ENCODE data around the gene SULT1C3.
"Not testable (repeated sequence)": the region's sequence is repeated elsewhere in the genome, so short reads cannot be mapped to it uniquely, and the experiment has no call there.

SULT1C3 gene

DNA sequence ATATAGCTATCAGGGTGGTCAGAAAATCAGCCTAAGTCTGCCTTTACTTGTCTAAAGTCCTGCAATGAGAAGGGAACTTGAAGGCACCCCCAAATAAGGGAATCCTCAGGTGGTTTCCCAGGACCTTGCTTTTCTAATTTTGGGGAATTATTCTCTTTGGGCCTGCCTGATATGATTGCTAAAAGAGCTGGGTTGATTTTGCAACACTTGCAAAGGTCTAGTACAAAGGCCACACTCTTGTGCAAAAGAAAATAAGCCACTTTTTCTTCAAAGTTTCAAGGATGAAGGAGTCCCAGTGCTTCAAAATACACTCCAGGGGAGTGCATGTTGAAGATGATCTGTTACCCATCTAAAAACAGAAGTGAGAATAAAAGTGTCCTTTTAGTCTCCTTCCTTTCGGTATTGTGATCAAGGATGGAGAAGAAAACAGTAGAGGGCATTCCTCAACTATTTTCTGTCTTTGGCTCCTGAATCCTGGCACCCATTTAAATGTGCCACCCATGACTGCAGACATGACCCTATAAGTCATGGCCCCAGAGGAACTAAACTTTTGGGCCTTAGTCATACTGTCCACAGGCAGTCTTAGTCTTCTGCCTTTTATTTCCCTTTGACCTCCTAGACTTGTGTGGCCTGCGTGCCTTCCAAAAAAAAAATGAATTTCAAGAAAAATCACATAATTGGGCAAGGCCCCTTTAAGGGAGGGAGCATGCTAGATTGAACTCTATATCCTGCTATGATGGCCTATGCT lies 5.1 kb downstream of the SULT1C3 start:
- DNase-seq (ENCODE audit: low read depth) = no peak

DNA sequence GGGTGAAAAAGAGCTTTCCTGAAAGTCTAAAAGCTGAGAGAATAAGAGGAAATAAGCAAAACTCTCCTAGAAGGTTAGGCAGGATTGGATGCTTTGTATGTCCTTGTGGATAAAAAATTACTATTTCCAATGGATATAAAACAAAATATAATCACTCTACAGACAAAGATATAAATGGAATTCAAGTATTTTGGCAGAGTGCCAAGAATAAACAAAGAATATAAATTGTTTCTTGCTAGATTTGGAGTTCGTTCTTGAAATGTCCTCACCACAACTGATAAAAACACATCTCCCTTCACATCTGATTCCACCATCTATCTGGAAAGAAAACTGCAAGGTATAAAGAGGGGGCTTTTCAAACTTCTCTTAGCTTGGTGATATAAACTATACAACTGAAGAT lies 13.3 kb downstream of the SULT1C3 start:
- DNase-seq (ENCODE audit: low read depth) = no peak

DNA sequence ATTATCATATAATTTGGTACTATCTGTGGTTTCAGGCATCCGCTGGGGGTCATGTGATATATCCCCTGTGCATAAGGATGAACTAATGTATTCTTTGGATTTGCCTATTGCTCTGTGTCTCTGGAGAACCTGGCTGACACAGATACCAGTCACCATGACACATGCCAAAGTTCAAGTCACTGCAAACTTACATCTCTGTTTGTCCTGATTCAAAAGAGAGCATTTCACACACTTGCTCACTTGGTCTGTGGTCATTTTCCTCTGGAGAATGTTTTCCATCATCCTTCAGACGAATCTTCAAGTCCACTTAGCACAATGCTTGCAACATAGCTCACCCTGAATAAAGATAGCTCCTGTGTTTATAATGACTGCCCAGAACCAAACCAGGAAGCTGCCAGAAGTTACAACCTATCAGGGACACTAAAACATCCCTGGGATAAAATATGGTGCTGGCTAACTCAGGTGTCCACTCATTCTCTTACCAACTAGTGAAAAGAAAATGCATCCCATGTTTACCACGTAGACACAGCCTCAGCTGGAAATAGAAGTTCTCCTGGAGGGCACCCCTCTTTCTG lies 18.1 kb downstream of the SULT1C3 start:
- DNase-seq (ENCODE audit: low read depth) = peak; percentile 80

DNA sequence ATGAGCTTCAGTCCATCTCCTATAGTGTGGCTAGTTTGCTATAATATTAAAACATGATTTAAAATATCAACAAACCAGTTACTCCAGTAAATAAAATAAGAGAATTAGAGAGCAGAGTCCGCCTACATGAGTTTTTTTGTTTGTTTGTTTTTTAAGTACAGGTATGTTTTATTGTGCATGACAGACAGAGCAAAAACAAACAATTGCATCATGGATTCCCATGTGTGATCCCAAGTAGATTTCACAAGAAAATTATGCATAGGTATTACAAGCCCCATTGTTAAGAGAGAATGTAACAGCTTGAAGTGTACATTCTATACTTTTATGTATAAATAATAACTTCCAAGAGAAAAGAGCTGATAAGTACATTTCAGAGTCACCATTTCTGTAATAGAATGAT lies 21.0 kb downstream of the SULT1C3 start:
- DNase-seq (ENCODE audit: low read depth) = no peak

- no peak for DNase-seq (ENCODE audit: low read depth)
Observed at GRCh38 chr2:108262036-108262435, 22.3 kb downstream of the SULT1C3 start.

DNA sequence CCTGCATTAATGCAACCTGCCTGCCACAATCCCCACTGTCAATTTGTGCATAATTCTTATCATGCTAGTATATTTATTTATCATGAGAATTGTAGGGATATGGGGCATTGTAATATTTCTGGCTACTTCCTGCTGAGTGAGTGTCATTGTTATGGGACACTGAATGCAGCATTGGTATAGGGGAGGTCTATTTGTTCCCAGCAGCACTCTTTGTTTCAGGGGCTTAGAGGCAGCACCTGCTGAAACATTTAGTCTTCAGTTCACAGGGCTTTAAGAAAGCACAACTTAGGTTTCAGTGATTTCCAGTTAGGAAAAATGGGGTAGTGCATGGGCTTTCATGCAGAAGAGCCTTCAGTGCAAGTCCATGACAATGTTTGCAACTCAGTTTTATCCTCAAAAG lies 23.6 kb downstream of the SULT1C3 start:
- no peak for DNase-seq (ENCODE audit: low read depth)

- DNase-seq (ENCODE audit: low read depth) = no peak
Observed at GRCh38 chr2:108266218-108266617, 26.4 kb downstream of the SULT1C3 start.

GRCh38 chr2:108267101-108267500 lies 27.3 kb downstream of the SULT1C3 start:
- DNase-seq (ENCODE audit: low read depth) = peak; percentile 80

- DNase-seq (ENCODE audit: low read depth) = peak; percentile 85
Observed at GRCh38 chr2:108268001-108268400, 28.2 kb downstream of the SULT1C3 start.

DNA sequence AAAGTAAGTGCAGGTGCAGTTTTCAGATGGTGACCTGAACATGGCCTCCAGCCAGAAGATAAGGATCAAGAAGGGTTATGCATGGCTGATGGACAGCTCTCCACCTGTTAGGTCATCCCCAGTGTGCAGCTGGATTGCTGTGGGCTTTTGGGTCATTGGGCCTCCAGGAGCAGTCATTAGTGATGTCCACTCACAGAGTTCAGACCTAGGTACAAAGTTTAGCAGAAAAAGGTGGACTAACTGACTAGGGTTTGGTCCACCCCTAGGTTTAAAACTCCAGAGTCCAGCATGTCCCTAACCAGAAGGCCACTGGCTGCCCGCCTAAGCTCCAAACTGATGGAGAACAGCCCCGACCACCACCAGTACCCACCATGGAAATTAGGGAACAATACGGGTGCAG lies 30.6 kb downstream of the SULT1C3 start:
- DNase-seq (ENCODE audit: low read depth) = no peak

GRCh38 chr2:108270768-108271506 lies 31.2 kb downstream of the SULT1C3 start:
- peak; percentile 12 for DNase-seq (ENCODE audit: low read depth)

DNA sequence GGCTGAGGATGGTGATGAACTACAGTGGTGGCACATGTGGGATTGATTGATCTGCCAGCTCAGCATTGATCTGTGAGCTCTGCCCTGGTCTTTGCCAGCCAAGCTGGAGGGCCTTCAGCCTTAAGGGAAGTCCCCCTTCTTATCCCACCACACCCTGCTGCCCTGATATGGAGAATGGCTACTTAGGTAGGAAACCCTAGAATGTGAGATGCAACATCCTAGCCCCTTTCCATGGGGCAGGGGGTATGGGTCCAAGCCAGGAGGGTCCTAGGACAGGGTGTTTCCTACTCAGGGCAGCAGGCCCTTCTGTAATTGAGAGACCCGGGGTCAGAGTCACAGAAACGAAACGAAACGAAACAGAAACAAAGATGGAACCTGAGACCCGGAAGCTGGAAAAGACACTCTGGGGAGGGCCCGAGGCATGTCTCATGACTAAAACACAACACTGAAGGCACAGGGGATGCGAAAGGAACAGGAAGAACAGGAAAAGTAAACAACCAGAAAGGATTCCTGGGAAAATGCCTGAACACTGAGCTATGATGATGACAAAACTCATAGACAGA lies 32.0 kb downstream of the SULT1C3 start:
- DNase-seq (ENCODE audit: low read depth) = peak; percentile 83

- DNase-seq (ENCODE audit: low read depth) = peak; percentile 32
Observed at GRCh38 chr2:108278631-108279030, 38.9 kb downstream of the SULT1C3 start.

GRCh38 chr2:108279468-108279867 lies 39.7 kb downstream of the SULT1C3 start:
- no peak for DNase-seq (ENCODE audit: low read depth)

- DNase-seq (ENCODE audit: low read depth) = no peak
Observed at GRCh38 chr2:108280466-108280865, 40.7 kb downstream of the SULT1C3 start.

DNA sequence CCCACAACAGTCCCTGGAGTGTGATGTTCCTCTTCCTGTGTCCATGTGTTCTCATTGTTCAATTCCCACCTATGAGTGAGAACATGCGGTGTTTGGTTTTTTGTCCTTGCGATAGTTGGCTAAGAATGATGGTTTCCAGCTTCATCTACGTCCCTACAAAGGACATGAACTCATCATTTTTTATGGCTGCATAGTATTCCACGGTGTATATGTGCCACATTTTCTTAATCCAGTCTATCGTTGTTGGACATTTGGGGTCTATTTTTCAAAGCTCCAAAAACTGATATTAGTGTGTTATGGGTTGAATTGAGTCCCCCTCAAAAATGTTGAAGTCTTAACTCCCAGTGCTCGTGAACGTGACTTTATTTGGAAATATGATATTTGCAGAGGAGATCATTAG lies 44.8 kb downstream of the SULT1C3 start:
- not testable (repeated sequence) for DNase-seq (ENCODE audit: low read depth)

DNA sequence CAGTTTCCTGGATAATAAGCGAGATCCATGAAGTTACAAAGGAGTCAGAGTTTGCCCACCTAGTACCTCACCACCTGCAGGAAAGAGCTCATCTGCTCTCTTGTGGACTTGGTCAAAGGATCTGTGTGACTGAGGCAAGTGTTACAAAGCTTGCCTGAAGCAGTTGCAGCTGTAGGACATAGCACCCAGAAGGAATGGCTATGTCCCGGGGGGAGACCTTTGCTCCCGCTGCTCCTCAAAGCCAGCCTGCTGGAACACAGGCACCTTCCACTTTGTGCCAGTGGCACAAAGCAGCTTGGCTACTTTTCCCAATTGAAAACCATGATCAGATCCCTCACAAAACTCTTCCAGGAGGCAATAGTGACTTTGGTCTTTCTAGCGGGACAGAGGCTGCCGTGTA lies 45.8 kb downstream of the SULT1C3 start:
- no peak for DNase-seq (ENCODE audit: low read depth)

DNA sequence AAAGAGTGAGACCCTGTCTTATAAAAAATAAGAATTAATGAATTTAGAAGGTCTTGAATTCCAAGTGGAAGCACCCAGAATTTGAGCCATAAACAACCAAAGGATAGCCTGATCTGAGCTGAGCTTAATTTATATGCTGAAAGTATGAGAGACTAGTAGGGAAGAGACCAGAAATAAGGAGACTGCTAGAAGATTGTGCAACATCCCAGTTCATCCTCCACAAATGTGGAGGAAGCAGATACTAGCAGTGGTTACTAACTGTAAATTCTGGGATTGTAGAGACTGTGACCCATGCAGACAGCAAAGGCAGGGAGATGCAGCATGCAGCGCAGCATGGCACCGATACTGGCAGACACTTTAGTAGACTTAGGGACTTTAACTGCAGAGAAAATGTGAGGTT lies 47.4 kb downstream of the SULT1C3 start:
- no peak for DNase-seq (ENCODE audit: low read depth)

DNA sequence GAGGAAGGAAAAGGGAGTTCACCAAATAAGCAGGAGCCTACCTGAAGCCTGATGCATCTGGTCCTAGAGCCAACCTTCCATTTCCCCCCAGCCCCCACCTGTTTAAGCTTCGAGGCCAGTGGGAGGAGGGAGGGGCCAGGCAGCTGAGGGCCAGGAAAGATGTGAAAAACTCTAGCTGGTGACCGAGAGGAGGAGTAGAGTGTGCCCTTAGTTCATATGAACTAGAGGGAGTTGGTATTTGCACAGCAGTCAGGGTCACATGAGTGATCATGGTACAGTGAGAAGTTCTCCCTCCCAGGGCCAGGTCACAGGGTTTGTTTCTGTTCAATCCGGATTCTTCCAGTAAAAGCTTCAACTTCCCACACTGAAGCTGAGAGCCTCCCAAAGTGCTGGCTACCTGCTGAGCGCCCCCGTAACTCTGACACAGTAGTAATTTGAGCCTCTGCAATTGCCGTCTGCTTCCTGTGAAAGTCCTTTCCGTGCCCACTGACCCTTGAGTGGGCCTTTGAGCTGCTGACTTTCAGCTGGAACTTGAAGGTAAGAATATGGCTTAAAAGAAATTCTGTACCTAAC lies 48.9 kb downstream of the SULT1C3 start, which contains the start of gene SULT1C2:
TSS of gene SULT1C2 (plus strand) at position 362 of the 573 bp plus-strand sequence. CDS start 4,773 bp downstream, outside the sequence.
- DNase-seq (ENCODE audit: low read depth) = no peak

GRCh38 chr2:108293850-108294249 lies 54.1 kb downstream of the SULT1C3 start:
- no peak for DNase-seq (ENCODE audit: low read depth)

DNA sequence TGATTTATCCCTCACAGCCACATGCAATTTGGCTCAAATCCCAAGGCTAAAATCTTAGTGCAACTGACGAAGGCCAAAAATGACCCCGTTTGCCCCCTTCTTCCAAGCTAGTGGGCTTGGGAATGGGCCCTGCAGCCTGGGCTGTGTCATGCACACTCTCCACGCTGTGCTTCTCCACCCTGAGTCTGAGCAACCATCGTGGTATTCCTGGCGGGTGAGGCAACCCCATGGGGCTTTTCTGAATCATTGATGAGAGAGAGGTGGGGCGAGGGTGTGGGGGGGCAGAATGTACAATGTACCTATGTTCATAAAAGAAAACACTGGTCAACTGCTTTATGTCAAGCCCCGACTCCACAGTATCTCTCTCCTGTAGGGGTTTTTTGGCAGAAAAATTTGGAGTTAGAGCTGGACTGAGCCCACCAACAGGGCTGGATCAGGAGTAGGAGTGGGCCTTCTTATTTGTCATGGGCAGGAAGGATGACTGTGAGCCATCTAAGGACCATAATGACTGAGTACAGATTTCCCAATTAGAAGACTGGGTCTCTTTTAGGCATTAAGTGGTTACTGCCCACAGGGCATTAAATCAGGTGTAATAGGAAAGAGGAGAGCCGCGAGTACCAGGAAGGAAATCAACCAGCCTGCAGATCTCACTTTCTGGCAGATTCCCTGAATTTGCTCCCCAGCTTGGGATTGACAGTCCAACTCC lies 57.8 kb downstream of the SULT1C3 start:
- DNase-seq (ENCODE audit: low read depth) = peak; percentile 96

GRCh38 chr2:108301558-108301957 lies 61.8 kb downstream of the SULT1C3 start:
- DNase-seq (ENCODE audit: low read depth) = no peak

Measured in ELR (cell line).